Measurements from ENCODE around the gene ADRA2B.
"Not testable (repeated sequence)": the region's sequence is repeated elsewhere in the genome, so short reads cannot be mapped to it uniquely, and the experiment has no call there.

ADRA2B gene

GRCh38 chr2:96065381-96065930, 50.9 kb downstream of the ADRA2B start:
- DNase-seq: no peak

DNA sequence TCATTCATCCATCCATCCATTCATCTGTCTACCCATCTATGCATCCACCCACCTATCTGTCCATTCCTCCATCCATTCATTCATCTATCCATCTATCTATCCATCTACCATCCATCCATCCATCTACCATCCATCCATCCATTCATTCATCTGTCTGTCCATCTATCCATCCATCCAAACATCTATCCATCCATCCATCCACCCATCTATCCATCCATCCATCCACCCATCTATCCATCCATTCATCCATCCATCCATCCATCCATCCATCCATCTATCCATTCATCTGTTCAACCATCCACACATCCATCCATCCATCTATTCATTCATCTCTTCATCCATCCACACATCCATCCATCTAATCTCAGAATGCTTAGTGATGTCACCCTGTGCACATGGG, 51.6 kb downstream of the ADRA2B start:
- not testable (repeated sequence) for DNase-seq

GRCh38 chr2:96064047-96064675, 52.2 kb downstream of the ADRA2B start:
- not testable (repeated sequence) for DNase-seq

DNA sequence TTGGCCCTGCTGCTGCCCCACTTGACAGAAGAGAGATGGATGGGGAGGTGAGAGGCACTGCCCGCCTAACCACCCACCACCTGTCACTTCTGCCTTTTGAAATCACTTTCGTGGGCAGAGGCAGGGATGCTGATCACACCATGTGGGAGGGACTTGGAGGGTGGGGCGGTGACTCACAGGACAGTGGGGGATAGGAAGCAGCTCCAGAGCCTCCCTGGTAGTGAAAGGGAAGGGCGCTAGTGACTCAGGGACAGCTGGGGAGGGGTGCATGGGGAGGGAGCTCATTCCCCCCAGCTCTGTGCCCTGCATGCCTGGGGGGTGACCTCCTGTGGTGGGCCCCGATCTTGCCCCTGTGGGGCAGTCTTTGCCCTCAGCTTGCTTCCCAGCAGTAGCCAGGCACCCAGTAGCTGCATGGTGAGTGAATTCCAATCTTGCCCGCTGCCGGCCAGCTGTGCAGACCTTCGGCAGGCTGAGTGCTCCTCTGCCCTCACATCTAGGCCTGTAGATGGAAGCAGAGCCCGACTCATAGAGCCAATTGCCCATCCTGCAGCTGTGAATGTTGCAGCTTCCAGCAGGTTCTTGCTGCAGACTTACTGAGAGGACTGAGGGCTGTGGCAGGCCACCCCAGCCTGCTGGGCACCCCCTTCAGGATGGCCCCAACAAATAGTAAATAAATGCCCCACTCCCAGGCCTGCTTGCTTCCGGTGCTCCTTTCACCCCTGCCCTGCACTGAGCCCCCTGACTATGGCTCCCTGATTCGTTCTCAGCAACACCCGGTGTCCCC, 53.1 kb downstream of the ADRA2B start:
- not testable (repeated sequence) for DNase-seq
